ENCODE measurements around the gene WDFY4.
A peak's percentile ranks its signal among the peaks of the same experiment; 100 is the strongest.

The WDFY4 gene

DNA sequence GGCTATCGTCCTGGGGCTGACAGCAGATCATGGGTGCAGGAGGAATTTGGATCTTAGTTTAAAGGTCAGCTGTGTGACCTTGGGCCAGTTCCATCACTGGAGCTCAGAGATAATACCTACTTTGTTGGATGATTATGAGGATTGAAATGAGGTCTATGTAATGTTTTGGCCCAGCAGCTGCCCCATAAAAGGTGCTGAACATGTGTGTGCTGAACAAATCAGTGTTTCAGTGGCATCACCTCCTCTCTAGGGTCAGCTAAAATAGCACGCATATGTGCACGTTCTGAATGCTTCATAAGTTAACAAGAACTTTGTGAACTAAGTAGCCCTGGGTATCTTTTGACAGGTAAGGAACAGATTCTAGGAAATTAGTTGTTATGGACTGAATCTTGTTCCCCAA is 339.8 kb downstream of the WDFY4 start:
- TF ChIP-seq YY1 (IDR thresholded peaks at IDR 0.05; ENCODE audit: low read depth) (no peak), CREB1 (IDR thresholded peaks at IDR 0.05; ENCODE audit: low read depth) (no peak), ZBTB7A (IDR thresholded peaks at IDR 0.05; ENCODE audit: low read depth) (no peak), EP300 (IDR thresholded peaks at IDR 0.05; ENCODE audit: borderline replicate concordance) (no peak), NFIC (IDR thresholded peaks at IDR 0.05) (no peak), TAF1 (IDR thresholded peaks at IDR 0.05; ENCODE audit: low read depth) (no peak), USF1 (IDR thresholded peaks at IDR 0.05) (no peak), TCF12 (IDR thresholded peaks at IDR 0.05; ENCODE audit: low read depth) (no peak), RAD21 (IDR thresholded peaks at IDR 0.05; ENCODE audit: low read depth) (no peak), TEAD4 (IDR thresholded peaks at IDR 0.05) (no peak), FOXM1 (IDR thresholded peaks at IDR 0.05; ENCODE audit: borderline replicate concordance, low read depth) (no peak), EGR1 (IDR thresholded peaks at IDR 0.05) (no peak)
- TF ChIP-seq, protein P1, sequence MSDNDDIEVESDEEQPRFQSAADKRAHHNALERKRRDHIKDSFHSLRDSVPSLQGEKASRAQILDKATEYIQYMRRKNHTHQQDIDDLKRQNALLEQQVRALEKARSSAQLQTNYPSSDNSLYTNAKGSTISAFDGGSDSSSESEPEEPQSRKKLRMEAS (IDR thresholded peaks at IDR 0.05): no peak
- TF ChIP-seq, protein P2, sequence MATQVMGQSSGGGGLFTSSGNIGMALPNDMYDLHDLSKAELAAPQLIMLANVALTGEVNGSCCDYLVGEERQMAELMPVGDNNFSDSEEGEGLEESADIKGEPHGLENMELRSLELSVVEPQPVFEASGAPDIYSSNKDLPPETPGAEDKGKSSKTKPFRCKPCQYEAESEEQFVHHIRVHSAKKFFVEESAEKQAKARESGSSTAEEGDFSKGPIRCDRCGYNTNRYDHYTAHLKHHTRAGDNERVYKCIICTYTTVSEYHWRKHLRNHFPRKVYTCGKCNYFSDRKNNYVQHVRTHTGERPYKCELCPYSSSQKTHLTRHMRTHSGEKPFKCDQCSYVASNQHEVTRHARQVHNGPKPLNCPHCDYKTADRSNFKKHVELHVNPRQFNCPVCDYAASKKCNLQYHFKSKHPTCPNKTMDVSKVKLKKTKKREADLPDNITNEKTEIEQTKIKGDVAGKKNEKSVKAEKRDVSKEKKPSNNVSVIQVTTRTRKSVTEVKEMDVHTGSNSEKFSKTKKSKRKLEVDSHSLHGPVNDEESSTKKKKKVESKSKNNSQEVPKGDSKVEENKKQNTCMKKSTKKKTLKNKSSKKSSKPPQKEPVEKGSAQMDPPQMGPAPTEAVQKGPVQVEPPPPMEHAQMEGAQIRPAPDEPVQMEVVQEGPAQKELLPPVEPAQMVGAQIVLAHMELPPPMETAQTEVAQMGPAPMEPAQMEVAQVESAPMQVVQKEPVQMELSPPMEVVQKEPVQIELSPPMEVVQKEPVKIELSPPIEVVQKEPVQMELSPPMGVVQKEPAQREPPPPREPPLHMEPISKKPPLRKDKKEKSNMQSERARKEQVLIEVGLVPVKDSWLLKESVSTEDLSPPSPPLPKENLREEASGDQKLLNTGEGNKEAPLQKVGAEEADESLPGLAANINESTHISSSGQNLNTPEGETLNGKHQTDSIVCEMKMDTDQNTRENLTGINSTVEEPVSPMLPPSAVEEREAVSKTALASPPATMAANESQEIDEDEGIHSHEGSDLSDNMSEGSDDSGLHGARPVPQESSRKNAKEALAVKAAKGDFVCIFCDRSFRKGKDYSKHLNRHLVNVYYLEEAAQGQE (IDR thresholded peaks at IDR 0.05; ENCODE audit: low read depth): no peak

DNA sequence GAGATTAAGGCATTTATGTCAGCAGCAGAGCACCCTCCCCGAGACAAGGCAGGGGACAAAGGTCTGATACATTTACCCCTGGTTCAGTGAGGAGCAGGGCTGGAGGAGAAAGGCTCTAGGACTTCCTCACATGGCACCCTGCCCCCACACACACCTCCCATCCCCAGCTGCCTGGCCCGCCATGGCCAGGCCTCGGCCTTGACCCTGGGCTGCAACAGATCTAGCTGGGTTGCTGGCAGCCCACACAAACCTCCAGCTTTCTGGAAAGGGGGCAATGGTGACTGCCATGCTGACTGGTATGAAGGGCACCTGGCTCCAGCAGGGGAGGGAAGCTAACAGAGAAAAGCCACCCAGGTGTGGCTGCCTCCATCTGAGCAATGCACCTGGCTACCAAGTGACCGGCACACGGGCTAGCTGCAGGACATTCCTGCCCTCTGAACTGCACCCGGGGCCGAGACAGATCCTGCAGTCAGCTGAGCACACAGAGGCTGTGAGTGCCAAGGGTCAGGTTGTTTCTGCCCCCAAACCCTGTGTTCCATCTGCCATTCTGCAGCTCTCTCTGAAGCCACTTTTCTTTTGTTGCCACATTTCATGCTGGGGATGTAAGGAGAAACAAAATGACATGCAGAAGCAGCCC is 340.8 kb downstream of the WDFY4 start:
- TF ChIP-seq USF1 (IDR thresholded peaks at IDR 0.05) (no peak), YY1 (IDR thresholded peaks at IDR 0.05; ENCODE audit: low read depth) (no peak)

DNA sequence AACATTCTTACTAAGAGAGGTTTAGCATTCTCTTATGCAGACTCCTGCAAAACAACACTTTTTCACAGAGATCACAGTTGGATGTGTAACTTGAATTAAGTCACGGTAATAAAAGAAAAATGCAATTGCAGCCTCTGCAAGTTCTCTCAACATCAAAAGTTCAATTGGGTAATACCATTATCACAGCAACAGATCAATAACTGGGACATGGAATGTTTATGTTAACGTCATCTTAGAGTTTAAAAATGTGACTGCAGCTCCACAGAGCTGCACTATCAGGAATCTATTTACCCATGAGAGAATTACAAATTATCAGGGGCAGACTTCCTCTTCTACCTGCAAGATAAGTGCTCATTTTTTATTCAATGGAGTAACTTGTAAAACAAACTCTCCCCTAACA is 344.0 kb downstream of the WDFY4 start:
- no peak for TF ChIP-seq NFIC (IDR thresholded peaks at IDR 0.05)

- TF ChIP-seq NFIC (IDR thresholded peaks at IDR 0.05): no peak
- TF ChIP-seq, protein P2 (IDR thresholded peaks at IDR 0.05; ENCODE audit: low read depth): peak; percentile 23; the same call in 1 of the 2 replicates
- no peak for TF ChIP-seq RAD21 (IDR thresholded peaks at IDR 0.05; ENCODE audit: low read depth)
These were observed 345.0 kb downstream of the WDFY4 start for GRCh38 chr10:49029666-49030065.

Measured in Ishikawa (cell line).